Measurements from ENCODE around the gene GMEB1.

GMEB1 gene

GRCh38 chr1:28756846-28757245, 88.3 kb downstream of the GMEB1 start:
- no peak for TF ChIP-seq ZNF274 (IDR thresholded peaks at IDR 0.05; ENCODE audit: low read depth, low read length)

GRCh38 chr1:28758420-28758819, 89.8 kb downstream of the GMEB1 start:
- H3K4me3 ChIP-seq (ENCODE audit: low read length), result no peak overlapping the region
- no peak for TF ChIP-seq ZNF274 (IDR thresholded peaks at IDR 0.05; ENCODE audit: low read depth, low read length)

More at GRCh38 chr1:28756846-28757245, 88.3 kb downstream of the GMEB1 start:
- no peak overlapping the region for H3K4me3 ChIP-seq (ENCODE audit: low read length)

- H3K4me3 ChIP-seq (ENCODE audit: low read length), result no peak overlapping the region
- TF ChIP-seq ZNF274 (IDR thresholded peaks at IDR 0.05; ENCODE audit: low read depth, low read length), result no peak
These were observed 90.7 kb downstream of the GMEB1 start for GRCh38 chr1:28759257-28759656.

DNA sequence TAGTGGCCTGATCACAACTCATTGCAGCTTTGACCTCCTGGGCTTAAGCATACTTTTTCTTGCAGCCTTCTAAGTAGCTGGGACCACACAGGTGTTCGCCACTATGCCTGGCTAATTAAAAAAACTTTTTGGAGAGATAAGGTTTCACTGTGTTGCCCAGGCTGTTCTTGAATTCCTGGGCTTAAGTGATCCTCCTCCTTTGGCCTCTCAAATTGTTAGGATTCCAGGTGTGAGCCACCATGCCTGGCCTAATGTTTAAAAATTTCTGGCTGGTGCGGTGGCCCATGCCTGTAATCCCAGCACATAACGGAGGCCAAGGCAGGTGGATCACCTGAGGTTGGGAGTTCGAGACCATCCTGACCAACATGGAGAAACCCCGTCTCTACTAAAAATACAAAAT, 92.6 kb downstream of the GMEB1 start:
- TF ChIP-seq ZNF274 (IDR thresholded peaks at IDR 0.05; ENCODE audit: low read depth, low read length), result no peak
- no peak overlapping the region for H3K4me3 ChIP-seq (ENCODE audit: low read length)

DNA sequence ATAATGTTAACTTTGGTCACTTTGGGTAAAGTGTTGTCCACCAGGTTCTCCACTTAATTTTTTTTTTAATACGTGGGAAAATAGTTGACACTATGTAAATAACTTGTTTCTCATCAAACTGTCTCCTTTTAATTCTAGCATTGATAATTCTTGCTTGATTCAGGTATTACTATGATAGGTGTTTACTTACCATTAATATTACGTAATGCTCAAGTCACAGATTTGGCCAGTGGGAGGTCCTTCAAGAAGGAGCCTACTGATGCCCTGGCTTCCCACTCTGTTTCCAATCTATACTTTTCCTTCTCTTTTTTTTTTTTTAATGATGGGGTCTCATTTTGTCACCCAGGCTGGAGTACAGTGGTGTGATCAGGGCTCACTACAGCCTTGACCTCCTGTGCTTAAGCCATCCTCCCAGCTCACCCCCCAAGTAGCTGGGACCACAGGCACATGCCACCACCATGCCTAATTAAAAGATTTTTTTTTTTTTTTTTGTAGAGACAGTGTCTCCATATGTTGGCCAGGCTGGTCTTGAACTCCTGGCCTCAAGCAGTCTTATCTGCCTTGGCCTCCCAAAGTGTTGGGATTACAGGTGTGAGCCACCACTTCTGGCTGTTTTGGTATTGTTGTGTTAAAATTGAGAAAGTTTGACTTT, 98.1 kb downstream of the GMEB1 start:
- TF ChIP-seq ZNF274 (IDR thresholded peaks at IDR 0.05; ENCODE audit: low read depth, low read length), result no peak
- no peak overlapping the region for H3K4me3 ChIP-seq (ENCODE audit: low read length)

Data from GM08714 (cell line).